ENCODE results near the gene TMEM53. TPM values are rescaled to one million over a fixed set of nuclear protein-coding genes. Genes with fewer than 3 reads are reported as not detected.

The TMEM53 gene
- total RNA-seq, 2 experiments from 2014 or later = 3.0 to 3.5 TPM

DNA sequence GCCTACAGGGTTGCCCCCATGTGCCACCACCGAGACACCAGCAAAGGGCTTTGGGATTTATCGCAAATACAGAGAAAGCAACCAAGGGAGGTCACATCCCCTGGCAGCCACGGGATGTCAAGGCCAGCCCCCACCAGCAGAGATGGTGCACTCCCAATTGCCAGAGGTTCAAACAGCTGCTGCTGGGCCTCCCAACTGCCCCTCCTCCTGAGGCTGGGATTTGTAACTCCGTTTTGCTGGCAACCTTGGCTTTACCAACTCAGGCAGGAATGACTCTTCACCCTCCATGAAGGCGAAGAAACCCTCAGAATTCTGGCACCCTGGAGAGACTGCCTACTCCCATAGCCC lies 11.6 kb downstream of the TMEM53 start:
- ChIA-PET POLR2A (no interaction called here), CTCF (interaction anchor here (0.6 to 3.4 kb wide), 3 partner anchors 11 to 24 kb away, joined by 3 to 22 read pairs (median 4); no protein-coding TSS in a partner anchor)
- no peak overlapping the region for H3K4me3 Mint-ChIP-seq
- no peak overlapping the region for H3K27ac Mint-ChIP-seq
- no peak for DNase-seq
- H3K4me1 Mint-ChIP-seq = peaks cover 12% of the 10 kb centered on the region
- no peaks in the 10 kb centered on the region for H3K9me3 Mint-ChIP-seq
- H3K36me3 Mint-ChIP-seq (ENCODE audit: low read depth) = no peaks in the 10 kb centered on the region
- H3K27me3 Mint-ChIP-seq = no peaks in the 10 kb centered on the region

DNA sequence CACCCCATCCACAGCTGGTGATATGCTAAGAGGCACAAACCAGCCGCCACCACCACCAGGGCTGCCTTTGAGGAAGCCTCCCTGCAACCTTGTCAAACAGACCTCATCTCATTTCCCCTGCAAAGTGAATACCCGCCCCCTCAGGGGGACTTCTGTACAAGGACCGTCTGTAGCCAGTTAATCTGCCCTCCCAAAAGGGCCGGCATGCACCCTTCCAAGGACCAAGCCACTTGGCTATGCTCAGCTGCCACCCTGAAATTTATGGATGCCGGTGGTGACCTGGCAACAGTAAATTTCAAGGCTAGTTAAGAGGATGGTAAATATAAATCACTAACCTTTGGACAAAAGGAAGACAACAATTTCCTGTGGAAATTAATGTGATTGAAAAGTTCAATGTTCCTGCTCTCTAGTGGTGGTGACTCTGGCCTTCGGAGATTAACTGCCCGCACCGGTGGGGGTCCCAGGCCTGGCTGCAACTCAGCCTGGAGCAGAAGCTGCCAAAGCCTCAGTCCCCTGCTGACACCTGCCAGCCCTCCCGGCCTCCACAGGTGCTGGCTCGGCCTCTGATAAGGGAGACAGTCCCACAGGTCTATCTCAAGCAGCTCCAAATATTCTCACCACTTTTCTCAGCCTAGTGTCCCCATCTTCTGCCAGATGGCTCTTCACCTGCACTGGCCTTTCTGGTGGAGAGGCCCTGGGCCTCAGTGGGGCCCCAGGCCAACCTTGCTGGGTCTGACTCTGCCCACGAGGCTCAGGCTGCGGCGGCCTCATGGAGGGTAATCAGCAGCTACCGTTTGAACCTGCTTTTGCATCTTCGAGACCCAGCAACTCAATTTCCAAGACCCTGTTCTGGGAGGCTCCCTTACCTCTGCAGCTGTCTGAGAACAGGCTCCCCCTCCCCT lies 12.2 kb downstream of the TMEM53 start:
- H3K27me3 Mint-ChIP-seq = no peaks in the 10 kb centered on the region
- H3K27ac Mint-ChIP-seq = no peak overlapping the region
- no peaks in the 10 kb centered on the region for H3K9me3 Mint-ChIP-seq
- no peak overlapping the region for H3K4me3 Mint-ChIP-seq
- ChIA-PET CTCF (interaction anchor here (0.6 to 3.4 kb wide), 5 partner anchors 10 to 25 kb away, joined by 3 to 22 read pairs (median 3); partner anchors contain the start of genes ARMH1 and TMEM53), POLR2A (no interaction called here)
- no peaks in the 10 kb centered on the region for H3K36me3 Mint-ChIP-seq (ENCODE audit: low read depth)
- DNase-seq = no peak
- peaks cover 12% of the 10 kb centered on the region for H3K4me1 Mint-ChIP-seq

DNA sequence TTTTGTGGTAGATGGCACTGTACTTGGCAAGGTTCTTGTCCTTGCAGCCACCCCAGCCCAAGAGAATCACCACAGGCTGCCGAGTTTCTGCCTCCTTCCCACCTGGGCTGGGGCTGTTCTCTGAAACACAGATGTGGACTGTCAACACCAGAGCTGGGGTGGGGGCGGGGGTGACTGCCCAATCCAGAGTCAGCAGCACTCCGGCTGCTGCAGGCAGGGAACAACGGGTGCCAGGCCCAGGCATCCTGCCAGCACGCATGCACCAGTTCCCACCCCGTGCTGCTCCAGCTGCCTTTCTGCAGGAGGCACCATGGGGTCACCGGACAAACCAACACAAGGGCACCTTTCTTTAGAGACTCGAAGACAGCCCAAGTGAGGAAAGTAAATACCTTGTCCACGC lies 14.1 kb downstream of the TMEM53 start:
- H3K9me3 Mint-ChIP-seq = no peaks in the 10 kb centered on the region
- H3K4me1 Mint-ChIP-seq = peaks cover 11% of the 10 kb centered on the region
- ChIA-PET CTCF (interaction anchor here (0.6 to 1.3 kb wide), 2 partner anchors 13 to 72 kb away, joined by 3 read pairs; no protein-coding TSS in a partner anchor), POLR2A (no interaction called here)
- no peak overlapping the region for H3K27ac Mint-ChIP-seq
- no peaks in the 10 kb centered on the region for H3K36me3 Mint-ChIP-seq (ENCODE audit: low read depth)
- DNase-seq = no peak
- no peak overlapping the region for H3K4me3 Mint-ChIP-seq
- H3K27me3 Mint-ChIP-seq = no peaks in the 10 kb centered on the region

DNA sequence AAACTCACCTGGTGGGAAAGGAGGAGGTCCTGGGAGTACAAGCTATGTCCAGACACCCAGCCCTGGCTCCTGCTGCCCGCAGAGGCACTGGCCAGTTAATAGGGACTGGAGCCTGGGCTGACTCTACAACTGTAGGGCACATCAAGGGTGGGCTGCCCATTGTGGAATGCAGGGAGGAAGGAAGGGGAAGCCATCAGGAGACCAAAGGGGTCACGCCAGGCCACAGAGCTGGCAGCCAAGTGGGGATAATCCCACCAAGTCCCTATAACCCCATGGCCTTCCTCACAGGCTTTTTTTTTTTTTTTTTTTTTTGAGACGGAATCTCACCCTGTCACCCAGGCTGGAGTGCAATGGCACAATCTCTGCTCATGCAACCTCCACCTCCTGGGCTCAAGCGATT lies 14.7 kb downstream of the TMEM53 start:
- Mint-ChIP-seq H3K36me3 (ENCODE audit: low read depth) (no peaks in the 10 kb centered on the region), H3K4me1 (peaks cover 5% of the 10 kb centered on the region), H3K4me3 (no peak overlapping the region), H3K27ac (no peak overlapping the region), H3K9me3 (no peaks in the 10 kb centered on the region), H3K27me3 (no peaks in the 10 kb centered on the region)
- ChIA-PET POLR2A (no interaction called here), CTCF (interaction anchor here (1.0 kb wide), 1 partner anchor 16 kb away, joined by 4 read pairs; no protein-coding TSS in a partner anchor)
- no peak for DNase-seq

DNA sequence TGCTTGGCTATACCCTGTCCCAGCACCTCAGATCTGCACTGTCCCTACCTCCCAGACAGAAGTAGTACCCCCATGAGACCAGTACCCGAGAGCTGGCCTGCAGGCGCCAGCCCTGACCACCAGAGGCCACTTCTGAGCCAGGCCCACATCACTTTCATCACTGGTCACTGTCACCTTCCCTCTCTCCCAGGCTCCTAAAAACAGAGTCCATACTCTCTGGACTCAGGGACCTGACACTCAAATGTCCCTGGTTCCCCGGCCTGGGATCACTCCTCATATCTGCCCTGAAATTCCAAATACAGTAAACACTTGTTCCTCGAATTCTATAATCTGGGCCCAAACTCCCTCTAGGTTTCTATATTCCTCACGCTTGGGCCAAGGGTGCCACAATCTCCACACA lies 18.7 kb downstream of the TMEM53 start:
- Mint-ChIP-seq H3K36me3 (ENCODE audit: low read depth) (peaks cover 2% of the 10 kb centered on the region), H3K9me3 (no peaks in the 10 kb centered on the region), H3K4me1 (no peaks in the 10 kb centered on the region), H3K27me3 (no peaks in the 10 kb centered on the region), H3K27ac (no peak overlapping the region), H3K4me3 (no peak overlapping the region)
- CTCF ChIA-PET = interaction anchor here (1.1 kb wide), 1 partner anchor 13 kb away, joined by 3 read pairs; no protein-coding TSS in a partner anchor
- DNase-seq = no peak
- POLR2A ChIA-PET = no interaction called here

GRCh38 chr1:44654621-44655187 lies 19.6 kb downstream of the TMEM53 start:
- no peaks in the 10 kb centered on the region for H3K4me1 Mint-ChIP-seq
- POLR2A ChIA-PET = interaction anchor here (0.6 kb wide), 1 partner anchor 23 kb away, joined by 4 read pairs; no protein-coding TSS in a partner anchor
- CTCF ChIA-PET = no interaction called here
- peaks cover 2% of the 10 kb centered on the region for H3K36me3 Mint-ChIP-seq (ENCODE audit: low read depth)
- DNase-seq = no peak
- no peaks in the 10 kb centered on the region for H3K9me3 Mint-ChIP-seq
- H3K27ac Mint-ChIP-seq = no peak overlapping the region
- H3K4me3 Mint-ChIP-seq = no peak overlapping the region
- H3K27me3 Mint-ChIP-seq = no peaks in the 10 kb centered on the region

- CTCF ChIA-PET = interaction anchor here (0.5 to 4.4 kb wide), 15 partner anchors 10 to 274 kb away, joined by 3 to 72 read pairs (median 6); partner anchors contain the start of genes ARMH1 and TMEM53
- Mint-ChIP-seq H3K27ac (no peak overlapping the region), H3K27me3 (no peaks in the 10 kb centered on the region)
Measured at GRCh38 chr1:44653107-44653964, 20.9 kb downstream of the TMEM53 start.

GRCh38 chr1:44652445-44653106 lies 21.7 kb downstream of the TMEM53 start:
- Mint-ChIP-seq H3K9me3 (no peaks in the 10 kb centered on the region), H3K27me3 (no peaks in the 10 kb centered on the region), H3K4me1 (no peaks in the 10 kb centered on the region), H3K27ac (peak overlapping the region; percentile 16), H3K4me3 (no peak overlapping the region), H3K36me3 (ENCODE audit: low read depth) (peaks cover 6% of the 10 kb centered on the region)
- POLR2A ChIA-PET = interaction anchor here (0.6 kb wide), 1 partner anchor 69 kb away, joined by 3 read pairs; no protein-coding TSS in a partner anchor
- peak; percentile 73 for DNase-seq
- CTCF ChIA-PET = interaction anchor here (0.8 to 4.4 kb wide), 13 partner anchors 11 to 273 kb away, joined by 3 to 72 read pairs (median 7); partner anchors contain the start of genes ARMH1 and TMEM53

More at GRCh38 chr1:44653107-44653964, 20.9 kb downstream of the TMEM53 start:
- Mint-ChIP-seq H3K9me3 (no peaks in the 10 kb centered on the region), H3K4me1 (no peaks in the 10 kb centered on the region), H3K36me3 (ENCODE audit: low read depth) (peaks cover 6% of the 10 kb centered on the region), H3K4me3 (no peak overlapping the region)
- POLR2A ChIA-PET = interaction anchor here (0.6 kb wide), 1 partner anchor 68 kb away, joined by 3 read pairs; no protein-coding TSS in a partner anchor
- DNase-seq = no peak

- Mint-ChIP-seq H3K9me3 (no peaks in the 10 kb centered on the region), H3K4me3 (no peak overlapping the region), H3K4me1 (no peaks in the 10 kb centered on the region), H3K27me3 (no peaks in the 10 kb centered on the region), H3K27ac (no peak overlapping the region), H3K36me3 (ENCODE audit: low read depth) (peaks cover 6% of the 10 kb centered on the region)
- POLR2A ChIA-PET = no interaction called here
- CTCF ChIA-PET = interaction anchor here (2.9 to 4.4 kb wide), 3 partner anchors 12 to 79 kb away, joined by 13 to 72 read pairs (median 22); no protein-coding TSS in a partner anchor
- DNase-seq = no peak
Measured at GRCh38 chr1:44651069-44651468, 23.2 kb downstream of the TMEM53 start.

GRCh38 chr1:44650159-44650831 lies 24.0 kb downstream of the TMEM53 start:
- CTCF ChIA-PET = interaction anchor here (3.4 to 4.4 kb wide), 2 partner anchors 13 to 16 kb away, joined by 22 to 72 read pairs; no protein-coding TSS in a partner anchor
- no peak overlapping the region for H3K27ac Mint-ChIP-seq
- H3K4me3 Mint-ChIP-seq = no peak overlapping the region
- no peaks in the 10 kb centered on the region for H3K9me3 Mint-ChIP-seq
- peaks cover 6% of the 10 kb centered on the region for H3K36me3 Mint-ChIP-seq (ENCODE audit: low read depth)
- no peaks in the 10 kb centered on the region for H3K27me3 Mint-ChIP-seq
- H3K4me1 Mint-ChIP-seq = no peaks in the 10 kb centered on the region
- POLR2A ChIA-PET = no interaction called here
- no peak for DNase-seq

DNA sequence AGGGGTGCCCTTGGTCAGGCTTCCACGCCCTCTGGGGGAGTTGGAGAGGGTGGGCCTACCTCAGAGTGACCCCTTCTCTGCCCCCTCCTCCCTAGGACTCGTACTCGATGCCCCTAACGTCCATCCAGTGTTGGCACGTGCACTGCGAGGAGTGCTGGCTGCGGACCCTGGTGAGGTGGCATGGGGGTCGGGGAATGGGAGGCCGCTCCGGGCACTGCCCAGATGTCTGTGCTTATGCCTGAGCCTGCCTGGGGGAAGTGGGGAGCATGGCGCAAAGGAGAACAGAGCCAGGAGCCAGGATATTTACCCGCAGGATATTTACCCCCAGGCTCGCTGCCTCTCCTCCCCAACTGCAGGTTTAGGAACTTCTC lies 24.5 kb downstream of the TMEM53 start:
- Mint-ChIP-seq H3K36me3 (ENCODE audit: low read depth) (peaks cover 8% of the 10 kb centered on the region), H3K27ac (no peak overlapping the region), H3K27me3 (no peaks in the 10 kb centered on the region), H3K4me3 (no peak overlapping the region), H3K4me1 (no peaks in the 10 kb centered on the region), H3K9me3 (no peaks in the 10 kb centered on the region)
- DNase-seq = no peak
- ChIA-PET POLR2A (no interaction called here), CTCF (interaction anchor here (4.4 kb wide), 1 partner anchor 16 kb away, joined by 72 read pairs; no protein-coding TSS in a partner anchor)

All from activated CD4-positive, alpha-beta T cell treated with anti-CD3 and anti-CD28 coated beads, Interleukin-2, amount 10 ng/mL, durations not matched to agents 7 days and 5 days (primary cell).